Spleen (tissue), 11 donors: ENCODE results near the gene PHB1. TPM values are rescaled to one million over a fixed set of nuclear protein-coding genes. Genes with fewer than 3 reads are reported as not detected.
"Not testable (repeated sequence)": the region's sequence is repeated elsewhere in the genome, so short reads cannot be mapped to it uniquely, and the experiment has no call there.

ENCODE experiments used
- DNase-seq: peaks from one replicate; pipeline ENCODE4 v3.0.0-alpha.2; 2020
- H3K27ac ChIP-seq, 8 donors: fragments of 200-600 bp; sonication (generic) in 7 of 8; 1 replicate in 4 of 8; 2 replicates in 4 of 8; pipeline versions ENCODE4 v1.5.0 to v1.8.0; 2016 to 2021; ENCODE audit warnings: inconsistent platforms in 4 of 8, mild to moderate bottlenecking in 4 of 8, moderate library complexity in 1 of 8
- H3K27me3 ChIP-seq, 7 donors: fragments of 200-600 bp; sonication (generic) in 6 of 7; replicated peaks in 1 of 7; 1 replicate in 4 of 7; 2 replicates in 3 of 7; pipeline versions ENCODE4 v1.5.0 to v1.8.0; 2016 to 2021; ENCODE audit warnings: inconsistent platforms in 3 of 7, mild to moderate bottlenecking in 1 of 7
- H3K36me3 ChIP-seq, 6 donors: fragments of 200-600 bp; sonication (generic) in 5 of 6; 1 replicate in 4 of 6; 2 replicates in 2 of 6; pipeline versions ENCODE4 v1.5.0 to v1.8.0; 2016 to 2021; ENCODE audit warnings: inconsistent platforms in 2 of 6
- H3K4me1 ChIP-seq, 6 donors: fragments of 200-600 bp; sonication (generic) in 5 of 6; 1 replicate in 3 of 6; 2 replicates in 3 of 6; pipeline versions ENCODE4 v1.5.0 to v1.8.0; 2016 to 2021; ENCODE audit warnings: inconsistent platforms in 3 of 6
- H3K4me3 ChIP-seq, 8 donors: fragments of 200-600 bp; sonication (generic) in 7 of 8; 1 replicate in 4 of 8; 2 replicates in 4 of 8; pipeline versions ENCODE4 v1.5.0 to v1.8.0; 2016 to 2021; ENCODE audit warnings: inconsistent platforms in 4 of 8, mild to moderate bottlenecking in 4 of 8, moderate library complexity in 2 of 8
- H3K9me3 ChIP-seq, 8 donors: fragments of 200-600 bp; sonication (generic) in 7 of 8; 1 replicate in 4 of 8; 2 replicates in 4 of 8; pipeline versions ENCODE4 v1.5.0 to v1.8.0; 2016 to 2021; ENCODE audit warnings: inconsistent platforms in 4 of 8
- POLR2A ChIP-seq, 3 donors: fragments of 450-650 bp; IDR thresholded peaks; one replicate each; pipeline ENCODE4 v1.5.1; 2017; ENCODE audit warnings: antibody characterized with exemption in 3 of 3, mild to moderate bottlenecking in 1 of 3
- POLR2AphosphoS5 ChIP-seq, 3 donors: sonication (generic); formaldehyde crosslinking; IDR thresholded peaks; one replicate each; pipeline ENCODE4 v1.5.1; 2017; ENCODE audit warnings: antibody characterized with exemption in 3 of 3
- WGBS, 5 donors: extraction: QIAGEN DNeasy Blood & Tissue Kit in 3 of 5; methylation state at CpG; one replicate each; pipeline versions ENCODE4 v1.1.5 to v1.1.7; 2013 to 2018; 5-methylcytosine and 5-hydroxymethylcytosine counted together
- intact Hi-C: fragments of 100-400 bp; cut with DNase I; formaldehyde crosslinking; loops from one replicate; pipeline ENCODE4 v1.15.0; 2023; ENCODE audit warnings: low total_unique reads
- polyA plus RNA-seq, 3 donors: library from polyadenylated mRNA; stranded (reverse); fragments of 200-250 nt; gene quantifications; one replicate each; pipeline ENCODE4 v1.2.1, GENCODE V29; 2013
- total RNA-seq, 7 donors: library from RNA; depleted of rRNA in 3 of 7; stranded (reverse); fragments of >200 nt in 3 of 7; fragmentation: NEBNext Ultra II Directional in 4 of 7; extraction: Animal tissue kit (Norgen Biotek cat#: 25700) in 4 of 7; gene quantifications; one replicate each; pipeline versions ENCODE4 v1.1.0 to v1.2.1, GENCODE V29; 2016 to 2021
- TF ChIP-seq, protein P1 (sequence below), 11 experiments: fragments of 200-600 bp in 7 of 11; fragments of 450-650 bp in 4 of 11; sonication (generic) in 4 of 11; IDR thresholded peaks in 8 of 11; conservative IDR thresholded peaks in 3 of 11; 1 replicate in 7 of 11; 2 replicates in 4 of 11; pipeline versions ENCODE4 v1.4.0 to v1.8.0; 2016 to 2021; ENCODE audit warnings: antibody characterized with exemption in 11 of 11, inconsistent platforms in 4 of 11, mild to moderate bottlenecking in 1 of 11
- donor health status: healthy with polysubstance abuse.
- donor health status: DM: no; HTN: no; CAD: no; lungs with moderate emphysema.
- donor health status: DM: no; HTN: no; CAD: no.
- donor health status: Bipolar disorder and iron deficiency.
- donor health status: healthy.
- donor health status: DM: no; HTN: no; CAD: no.
- donor health status: DM: yes; HTN: yes; CAD: no.

Gene PHB1
- total and polyA plus RNA-seq, 10 donors = 49.4 to 109 (median 71.4) TPM

GRCh38 chr17:49390548-49391324, 23.9 kb downstream of the PHB1 start:
- intact Hi-C loops = no loop called here
- peak; percentile 53 to 72 (median 55) for TF ChIP-seq POLR2AphosphoS5 (IDR thresholded peaks at IDR 0.05)
- TF ChIP-seq, protein P1, sequence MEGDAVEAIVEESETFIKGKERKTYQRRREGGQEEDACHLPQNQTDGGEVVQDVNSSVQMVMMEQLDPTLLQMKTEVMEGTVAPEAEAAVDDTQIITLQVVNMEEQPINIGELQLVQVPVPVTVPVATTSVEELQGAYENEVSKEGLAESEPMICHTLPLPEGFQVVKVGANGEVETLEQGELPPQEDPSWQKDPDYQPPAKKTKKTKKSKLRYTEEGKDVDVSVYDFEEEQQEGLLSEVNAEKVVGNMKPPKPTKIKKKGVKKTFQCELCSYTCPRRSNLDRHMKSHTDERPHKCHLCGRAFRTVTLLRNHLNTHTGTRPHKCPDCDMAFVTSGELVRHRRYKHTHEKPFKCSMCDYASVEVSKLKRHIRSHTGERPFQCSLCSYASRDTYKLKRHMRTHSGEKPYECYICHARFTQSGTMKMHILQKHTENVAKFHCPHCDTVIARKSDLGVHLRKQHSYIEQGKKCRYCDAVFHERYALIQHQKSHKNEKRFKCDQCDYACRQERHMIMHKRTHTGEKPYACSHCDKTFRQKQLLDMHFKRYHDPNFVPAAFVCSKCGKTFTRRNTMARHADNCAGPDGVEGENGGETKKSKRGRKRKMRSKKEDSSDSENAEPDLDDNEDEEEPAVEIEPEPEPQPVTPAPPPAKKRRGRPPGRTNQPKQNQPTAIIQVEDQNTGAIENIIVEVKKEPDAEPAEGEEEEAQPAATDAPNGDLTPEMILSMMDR (IDR thresholded peaks at IDR 0.05 in 8 of 11, conservative IDR thresholded peaks at IDR 0.05 in 3 of 11) = no peak
- peak overlapping the region; percentile 73 to 94 (median 89) for H3K27ac ChIP-seq
- no peaks in the 10 kb centered on the region for H3K27me3 ChIP-seq
- DNase-seq = peak; percentile 86
- H3K4me3 ChIP-seq = peak overlapping the region in 3 of 8 donors; percentile 22 to 61 (median 28)
- H3K4me1 ChIP-seq = peaks cover 39 to 85% (median 70%) of the 10 kb centered on the region in 6 donors
- 28 to 34% (median 31%) methylated on average over 9 of the region's 9 CpGs for WGBS, 5 donors
- no peaks in the 10 kb centered on the region for H3K9me3 ChIP-seq
- H3K36me3 ChIP-seq = no peaks in the 10 kb centered on the region

DNA sequence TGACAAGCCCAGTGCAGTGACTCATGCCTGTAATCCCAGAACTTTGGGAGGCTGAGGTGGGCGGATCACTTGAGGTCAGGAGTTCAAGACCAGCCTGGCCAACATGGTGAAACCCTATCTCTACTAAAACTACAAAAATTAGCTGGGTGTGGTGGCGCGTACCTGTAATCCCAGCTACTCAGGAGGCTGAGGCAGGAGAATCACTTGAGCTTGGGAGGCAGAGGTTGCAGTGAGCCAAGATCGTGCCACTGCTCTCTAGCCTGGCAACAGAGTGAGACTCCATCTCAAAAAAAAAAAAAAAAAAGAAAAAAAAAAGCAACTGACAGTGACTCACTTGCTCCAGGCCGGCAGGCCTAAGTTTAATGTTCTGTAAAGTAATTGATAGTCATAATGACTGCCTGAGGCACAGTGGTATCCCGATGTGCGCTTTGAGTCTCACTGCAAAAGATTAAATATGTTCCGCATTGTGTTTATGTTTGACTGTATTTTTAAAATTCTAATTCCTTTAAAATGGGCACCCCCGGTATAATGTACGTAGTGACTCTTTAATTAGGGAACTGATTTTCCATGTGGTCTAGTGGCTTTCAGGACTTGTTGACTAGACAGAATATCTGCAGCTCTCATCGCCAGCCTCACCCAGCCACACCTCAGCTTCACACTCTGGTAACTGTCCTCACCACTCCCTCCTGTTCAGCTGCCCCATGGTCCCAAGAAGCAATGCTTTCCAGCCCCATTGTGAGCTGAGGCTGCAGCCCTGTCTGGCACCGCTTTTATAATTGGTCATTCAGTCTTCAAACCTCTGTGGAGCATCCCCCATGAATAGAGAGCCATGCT, 25.0 kb downstream of the PHB1 start:
- intact Hi-C loops = not testable (repeated sequence)

GRCh38 chr17:49388692-49389513, 25.8 kb downstream of the PHB1 start:
- Histone ChIP-seq H3K36me3 (no peaks in the 10 kb centered on the region), H3K4me1 (peaks cover 39 to 71% (median 57%) of the 10 kb centered on the region in 6 donors), H3K27ac (peak overlapping the region; percentile 61 to 94 (median 88)), H3K9me3 (no peaks in the 10 kb centered on the region), H3K27me3 (no peaks in the 10 kb centered on the region), H3K4me3 (peak overlapping the region in 1 of 8 donors; percentile 46)
- 77 to 86% (median 80%) methylated on average over 8 of the region's 8 CpGs for WGBS, 5 donors
- peak; percentile 61 for DNase-seq
- TF ChIP-seq, protein P1 (IDR thresholded peaks at IDR 0.05 in 8 of 11, conservative IDR thresholded peaks at IDR 0.05 in 3 of 11) = no peak
- TF ChIP-seq POLR2AphosphoS5 (IDR thresholded peaks at IDR 0.05) (no peak), POLR2A (IDR thresholded peaks at IDR 0.05) (no peak)
- intact Hi-C loops = no loop called here

More for the DNA sequence above, 25.0 kb downstream of the PHB1 start:
- not testable (repeated sequence) for H3K9me3 ChIP-seq, H3K36me3 ChIP-seq, H3K27me3 ChIP-seq
- peak; percentile 70 for DNase-seq
- TF ChIP-seq, protein P1 (IDR thresholded peaks at IDR 0.05 in 8 of 11, conservative IDR thresholded peaks at IDR 0.05 in 3 of 11) = peak in 1 of 11 experiments; percentile 2
- Histone ChIP-seq H3K27ac (peak overlapping the region; percentile 73 to 94 (median 89)), H3K4me1 (peaks cover 39 to 79% (median 65%) of the 10 kb centered on the region in 6 donors), H3K4me3 (peak overlapping the region in 1 of 8 donors; percentile 61)
- 78 to 81% (median 80%) methylated on average over 12 of the region's 12 CpGs for WGBS, 5 donors
